Stimulated activated CD8-positive, alpha-beta memory T cell treated with anti-CD3 and anti-CD28 coated beads, Interleukin-7, amount 100 ng/mL, for 24 hours (primary cell): ENCODE measurements around the gene URB1.
"Not testable (repeated sequence)": the region's sequence is repeated elsewhere in the genome, so short reads cannot be mapped to it uniquely, and the experiment has no call there.

ENCODE experiments used
- DNase-seq: peaks from one replicate; pipeline ENCODE4 v3.0.0-alpha.2; 2020; ENCODE audit warnings: low read depth

URB1 gene

GRCh38 chr21:32319012-32319411, 73.8 kb downstream of the URB1 start:
- no peak for DNase-seq

GRCh38 chr21:32317726-32318125, 75.1 kb downstream of the URB1 start:
- DNase-seq, result no peak

- no peak for DNase-seq
Measured at GRCh38 chr21:32316361-32317215, 76.2 kb downstream of the URB1 start.

- DNase-seq, result no peak
Measured at GRCh38 chr21:32315511-32316281, 77.1 kb downstream of the URB1 start.

GRCh38 chr21:32314806-32315205, 78.0 kb downstream of the URB1 start:
- DNase-seq, result no peak

- DNase-seq, result no peak
Measured at GRCh38 chr21:32312976-32313375, 79.8 kb downstream of the URB1 start.

GRCh38 chr21:32312326-32312725, 80.5 kb downstream of the URB1 start:
- no peak for DNase-seq

- no peak for DNase-seq
Measured at GRCh38 chr21:32311621-32312020, 81.2 kb downstream of the URB1 start.

- DNase-seq, result not testable (repeated sequence)
Measured at GRCh38 chr21:32310976-32311375, 81.8 kb downstream of the URB1 start.

- no peak for DNase-seq
Measured at GRCh38 chr21:32309906-32310460, 82.8 kb downstream of the URB1 start.

GRCh38 chr21:32308696-32309095, 84.1 kb downstream of the URB1 start:
- no peak for DNase-seq

GRCh38 chr21:32307706-32308105, 85.1 kb downstream of the URB1 start:
- DNase-seq, result no peak

GRCh38 chr21:32306021-32306780, 86.6 kb downstream of the URB1 start:
- no peak for DNase-seq

GRCh38 chr21:32304998-32305397, 87.8 kb downstream of the URB1 start:
- DNase-seq, result no peak

GRCh38 chr21:32303385-32303784, 89.4 kb downstream of the URB1 start:
- no peak for DNase-seq

- DNase-seq, result no peak
Measured at GRCh38 chr21:32302560-32302959, 90.3 kb downstream of the URB1 start.

GRCh38 chr21:32301596-32301995, 91.2 kb downstream of the URB1 start:
- no peak for DNase-seq

- DNase-seq, result no peak
Measured at GRCh38 chr21:32300117-32300681, 92.6 kb downstream of the URB1 start.

- DNase-seq, result no peak
Measured at GRCh38 chr21:32299695-32300094, 93.1 kb downstream of the URB1 start.

- no peak for DNase-seq
Measured at GRCh38 chr21:32298658-32299081, 94.1 kb downstream of the URB1 start, which contains the start of gene MRAP. Gene MRAP, plus strand, starts transcription at chr21:32298855. Its CDS starts 117 bp downstream, at chr21:32298972.

GRCh38 chr21:32298148-32298559, 94.7 kb downstream of the URB1 start:
- DNase-seq, result no peak

- DNase-seq, result no peak
Measured at GRCh38 chr21:32297449-32297848, 95.4 kb downstream of the URB1 start.
